ENCODE results near the gene ITSN1. TPM values are rescaled to one million over a fixed set of nuclear protein-coding genes. Genes with fewer than 3 reads are reported as not detected.

The ITSN1 gene
- total RNA-seq, 1 experiment from 2014 or later: 35.2 TPM

Other genes with a start within 250 kb of the ITSN1 start
- 45.4 and 52.7 TPM in 2 replicates for gene IFNGR2, start 239.1 kb upstream of the ITSN1 start, total RNA-seq (2014; rRNA removed)
- 28.6 and 37.0 TPM in 2 replicates for gene TMEM50B, start 162.5 kb upstream of the ITSN1 start, total RNA-seq (2014; rRNA removed)
- 0.77 and 1.1 TPM in 2 replicates for gene DNAJC28, start 150.8 kb upstream of the ITSN1 start, total RNA-seq (2014; rRNA removed)
- gene GART, start 100.4 kb upstream of the ITSN1 start, total RNA-seq (2014; rRNA removed): 131 and 156 TPM in 2 replicates
- gene SON, start 99.5 kb upstream of the ITSN1 start, total RNA-seq (2014; rRNA removed): 80.3 and 217 TPM in 2 replicates
- gene DONSON, start 53.8 kb upstream of the ITSN1 start, total RNA-seq (2014; rRNA removed): 31.1 and 43.3 TPM in 2 replicates
- gene CRYZL1, start 760 bp upstream of the ITSN1 start, total RNA-seq (2014; rRNA removed): 17.7 and 18.3 TPM in 2 replicates

Data from LHCN-M2 (cell line).